ENCODE measurements around the gene COMMD10. TPM values are rescaled to one million over a fixed set of nuclear protein-coding genes. Genes with fewer than 3 reads are reported as not detected.

COMMD10 gene
- total RNA-seq = 10 to 100 TPM; 27.9 to 42.8 (median 36.1) TPM
- polyA plus RNA-seq = 10 to 100 TPM; 16.8 to 23.8 TPM
- long read RNA-seq, donor 1, transcript COMMD10-201 (7 exons, 1,469 nt) = major isoform, 43 of 50 reads
- long read RNA-seq, donor 1, partial matches to known transcripts = 0 of 50 reads
- long read RNA-seq, donor 1, other reads (novel, unspliced or antisense) = 7 of 50 reads
- long read RNA-seq, donor 2, transcript COMMD10-201 (7 exons, 1,469 nt) = major isoform, 67 of 79 reads
- long read RNA-seq, donor 2, partial matches to known transcripts = 4 of 79 reads
- long read RNA-seq, donor 2, other reads (novel, unspliced or antisense) = 6 of 79 reads
- long read RNA-seq, donor 3, transcript COMMD10-201 (7 exons, 1,469 nt) = major isoform, 64 of 76 reads
- long read RNA-seq, donor 3, partial matches to known transcripts = 1 of 76 reads
- long read RNA-seq, donor 3, other reads (novel, unspliced or antisense) = 10 of 76 reads

DNA sequence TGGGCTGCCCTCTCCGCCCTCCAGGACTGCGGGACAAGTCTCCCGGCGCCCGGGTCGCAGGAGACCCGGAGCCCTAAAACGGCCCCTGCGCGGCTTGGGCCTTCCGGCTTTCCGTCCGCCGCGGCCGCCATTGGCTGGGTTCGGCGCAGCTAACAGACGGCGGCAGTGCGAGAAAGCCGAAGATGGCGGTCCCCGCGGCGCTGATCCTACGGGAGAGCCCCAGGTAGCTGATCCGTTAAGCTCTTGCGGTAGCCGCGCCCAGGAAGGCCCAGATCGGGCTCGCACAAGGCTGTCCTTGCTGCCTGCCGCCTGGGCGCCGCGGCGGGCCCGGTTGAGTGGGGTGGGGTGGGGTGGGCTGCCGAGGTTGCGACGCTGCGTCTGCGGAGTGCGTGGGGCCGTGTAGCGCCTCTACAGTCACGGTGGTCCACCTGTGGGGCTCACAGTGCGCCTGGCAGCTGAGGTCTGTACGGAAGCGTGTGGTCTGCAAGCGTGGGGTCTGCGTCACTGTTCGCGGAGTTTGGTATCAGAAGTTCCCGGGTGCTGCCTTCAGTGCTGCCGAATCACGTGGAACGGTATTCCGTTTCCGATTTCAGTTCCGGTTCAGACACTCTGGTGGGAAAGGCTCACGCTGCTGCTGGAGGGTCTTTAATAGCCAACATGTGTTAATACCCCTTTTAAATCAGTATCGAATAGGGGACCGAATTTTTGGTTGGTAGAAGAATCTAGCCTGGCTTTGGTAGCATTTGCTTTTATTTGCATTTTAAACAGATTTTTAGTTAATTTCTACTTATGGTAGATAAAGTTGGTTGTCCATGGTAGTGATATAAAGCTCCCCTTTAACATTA is at the start of gene COMMD10:
Gene COMMD10 (plus strand): TSS at position 155 of the 845 bp plus-strand sequence.
- ATAC-seq (peak; percentile 91 to 95 (median 93)), DNase-seq (peak; percentile 78 to 80)
- Histone ChIP-seq H3K36me3 (peaks cover 0 to 24% (median 0%) of the 10 kb centered on the region in 9 donors), H3K9me3 (no peaks in the 10 kb centered on the region), H3K27ac (peak within 1 kb of the TSS; percentile 73 to 97 (median 92)), H3K27me3 (no peaks in the 10 kb centered on the region), H3K4me3 (peak within 1 kb of the TSS; percentile 70 to 95 (median 86)), H3K4me1 (peaks cover 0 to 60% (median 34%) of the 10 kb centered on the region in 9 donors)
- intact Hi-C loops (cut with DNase I) = loop anchor here in 1 of 10 donors (5.0 kb wide), 1 partner anchor 243 kb away; the partner anchor contains the start of genes AP3S1 and ATG12
- TF ChIP-seq, protein P1, sequence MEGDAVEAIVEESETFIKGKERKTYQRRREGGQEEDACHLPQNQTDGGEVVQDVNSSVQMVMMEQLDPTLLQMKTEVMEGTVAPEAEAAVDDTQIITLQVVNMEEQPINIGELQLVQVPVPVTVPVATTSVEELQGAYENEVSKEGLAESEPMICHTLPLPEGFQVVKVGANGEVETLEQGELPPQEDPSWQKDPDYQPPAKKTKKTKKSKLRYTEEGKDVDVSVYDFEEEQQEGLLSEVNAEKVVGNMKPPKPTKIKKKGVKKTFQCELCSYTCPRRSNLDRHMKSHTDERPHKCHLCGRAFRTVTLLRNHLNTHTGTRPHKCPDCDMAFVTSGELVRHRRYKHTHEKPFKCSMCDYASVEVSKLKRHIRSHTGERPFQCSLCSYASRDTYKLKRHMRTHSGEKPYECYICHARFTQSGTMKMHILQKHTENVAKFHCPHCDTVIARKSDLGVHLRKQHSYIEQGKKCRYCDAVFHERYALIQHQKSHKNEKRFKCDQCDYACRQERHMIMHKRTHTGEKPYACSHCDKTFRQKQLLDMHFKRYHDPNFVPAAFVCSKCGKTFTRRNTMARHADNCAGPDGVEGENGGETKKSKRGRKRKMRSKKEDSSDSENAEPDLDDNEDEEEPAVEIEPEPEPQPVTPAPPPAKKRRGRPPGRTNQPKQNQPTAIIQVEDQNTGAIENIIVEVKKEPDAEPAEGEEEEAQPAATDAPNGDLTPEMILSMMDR (IDR thresholded peaks at IDR 0.05) = no peak
- WGBS, 2 donors = 1% methylated on average over 65 of the region's 65 CpGs

DNA sequence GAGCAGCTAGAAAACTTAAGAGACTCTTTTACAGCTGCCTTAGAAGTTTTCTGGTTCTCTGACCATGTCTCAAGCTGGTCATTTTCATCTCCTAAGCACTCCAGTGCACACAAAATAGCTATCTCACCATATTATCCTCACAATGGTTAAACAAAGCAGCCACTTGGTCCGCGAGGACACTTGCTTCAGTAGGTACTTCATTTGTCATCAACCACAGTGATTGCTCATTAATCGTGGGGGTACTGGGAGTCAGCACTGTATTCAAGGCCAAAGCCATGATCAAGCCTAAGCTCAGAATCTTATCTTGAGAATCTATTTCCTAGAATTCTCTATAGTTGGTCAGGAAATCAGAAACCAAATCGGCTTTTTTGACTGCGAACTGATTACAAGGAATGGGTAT is 49.7 kb upstream of the COMMD10 start:
- Histone ChIP-seq H3K4me3 (no peak overlapping the region), H3K9me3 (no peaks in the 10 kb centered on the region), H3K27me3 (peaks cover 0 to 7% (median 0%) of the 10 kb centered on the region in 7 donors), H3K4me1 (peaks cover 0 to 8% (median 0%) of the 10 kb centered on the region in 9 donors), H3K36me3 (no peaks in the 10 kb centered on the region), H3K27ac (no peak overlapping the region)
- 80 to 89% methylated on average over 5 of the region's 5 CpGs for WGBS, 2 donors
- intact Hi-C loops (cut with DNase I) = no loop called here
- ATAC-seq (no peak), DNase-seq (no peak)
- TF ChIP-seq, protein P1 (IDR thresholded peaks at IDR 0.05) = no peak

DNA sequence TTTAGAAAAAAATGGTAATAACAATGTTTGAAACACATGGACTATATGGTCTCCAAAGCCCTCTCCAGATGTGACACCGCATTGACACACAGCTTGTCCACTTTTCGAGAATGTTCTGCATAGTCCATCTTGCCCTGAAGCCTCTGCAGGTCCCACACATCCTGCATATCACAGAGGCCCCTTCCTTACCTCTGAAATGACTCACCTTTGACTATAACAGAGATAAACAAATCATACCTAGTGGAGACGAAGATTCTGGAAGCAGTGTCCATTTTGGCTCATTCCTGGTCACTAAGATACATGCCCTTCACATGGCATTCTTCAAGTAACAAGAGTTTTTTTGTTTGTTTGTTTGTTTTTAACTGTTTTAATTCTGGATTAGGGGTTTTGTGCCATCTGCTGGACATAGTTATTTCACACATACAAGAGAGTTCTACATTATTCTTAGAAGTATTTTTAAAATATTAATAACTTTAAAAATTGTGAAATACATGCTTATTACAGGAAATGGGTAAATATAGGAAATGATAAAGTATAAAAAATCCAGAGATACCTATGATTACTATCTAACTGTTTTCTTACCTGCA is 47.5 kb upstream of the COMMD10 start:
- intact Hi-C loops (cut with DNase I) = no loop called here
- 68 to 74% methylated on average over 3 of the region's 3 CpGs for WGBS, 2 donors

More for the DNA sequence above, 47.5 kb upstream of the COMMD10 start:
- TF ChIP-seq, protein P1 (IDR thresholded peaks at IDR 0.05) = no peak
- no peaks in the 10 kb centered on the region for H3K36me3 ChIP-seq
- H3K27me3 ChIP-seq = peaks cover 0 to 11% (median 4%) of the 10 kb centered on the region in 7 donors
- peaks cover 0 to 4% (median 0%) of the 10 kb centered on the region in 9 donors for H3K4me1 ChIP-seq
- H3K9me3 ChIP-seq = no peaks in the 10 kb centered on the region
- H3K4me3 ChIP-seq = no peak overlapping the region
- DNase-seq = no peak
- ATAC-seq = no peak
- no peak overlapping the region for H3K27ac ChIP-seq
